Heart right ventricle (tissue), 16 donors: ENCODE results near the gene BNC2. TPM values are rescaled to one million over a fixed set of nuclear protein-coding genes. Genes with fewer than 3 reads are reported as not detected.

ENCODE experiments used
- ATAC-seq, 8 donors: fragments of 200-7000 bp; cut with Tn5 transposase; one replicate each; pipeline ENCODE4 v1.9.1; 2020; ENCODE audit warnings: mild to moderate bottlenecking in 8 of 8, moderate library complexity in 8 of 8, moderate number of reproducible peaks in 1 of 8
- DNase-seq, 2 donors: peaks; one replicate each; pipeline ENCODE4 v3.0.0-alpha.2; 2020
- H3K27ac ChIP-seq, 10 donors: fragments of 200-600 bp; sonication (generic) in 2 of 10; one replicate each; pipeline versions ENCODE4 v1.5.0 to v1.8.0; 2020 to 2022; ENCODE audit warnings: mild to moderate bottlenecking in 3 of 10
- H3K27me3 ChIP-seq, 7 donors: fragments of 200-600 bp; one replicate each; pipeline ENCODE4 v1.8.0; 2021 to 2022; ENCODE audit warnings: mild to moderate bottlenecking in 2 of 7
- H3K36me3 ChIP-seq, 9 donors: fragments of 200-600 bp; sonication (generic) in 1 of 9; one replicate each; pipeline versions ENCODE4 v1.5.0 to v1.8.0; 2020 to 2022; ENCODE audit warnings: mild to moderate bottlenecking in 2 of 9
- H3K4me1 ChIP-seq, 9 donors: fragments of 200-600 bp; sonication (generic) in 1 of 9; one replicate each; pipeline versions ENCODE4 v1.5.0 to v1.8.0; 2020 to 2022; ENCODE audit warnings: mild to moderate bottlenecking in 4 of 9
- H3K4me3 ChIP-seq, 10 donors: fragments of 200-600 bp; sonication (generic) in 2 of 10; one replicate each; pipeline versions ENCODE4 v1.5.0 to v1.8.0; 2020 to 2022; ENCODE audit warnings: mild to moderate bottlenecking in 7 of 10, moderate library complexity in 2 of 10
- H3K9me3 ChIP-seq, 11 donors: fragments of 200-600 bp in 10 of 11; sonication (generic) in 2 of 11; one replicate each; pipeline versions ENCODE4 v1.5.0 to v1.8.0; 2013 to 2022; ENCODE audit warnings: mild to moderate bottlenecking in 2 of 11, control low read depth in 1 of 11, moderate library complexity in 1 of 11
- CTCF ChIP-seq, 9 donors: fragments of 200-600 bp; sonication (generic) in 2 of 9; IDR thresholded peaks; one replicate each; pipeline versions ENCODE4 v1.5.0 to v1.8.0; 2021 to 2022; ENCODE audit warnings: antibody characterized with exemption in 9 of 9, mild to moderate bottlenecking in 5 of 9, moderate library complexity in 1 of 9
- WGBS, 2 donors: extraction: QIAGEN DNeasy Blood & Tissue Kit; methylation state at CpG; one replicate each; pipeline ENCODE4 v1.1.7; 2013; ENCODE audit warnings: inconsistent platforms in 1 of 2; 5-methylcytosine and 5-hydroxymethylcytosine counted together
- intact Hi-C, 10 donors: fragments of 100-400 bp; cut with DNase I; formaldehyde crosslinking; loops; one replicate each; pipeline versions ENCODE4 v1.11.1 to v1.14.2; 2022
- polyA plus RNA-seq, 2 donors: library from polyadenylated mRNA; stranded (reverse); fragments of 200-250 nt; gene quantifications; one replicate each; pipeline ENCODE4 v1.2.3, GENCODE V29; 2013
- total RNA-seq, 10 donors: library from RNA; stranded (reverse); fragmentation: NEBNext Ultra II Directional in 3 of 10; extraction: Animal tissue kit (Norgen Biotek cat#: 25700) in 3 of 10; gene quantifications; one replicate each; pipeline versions ENCODE4 v1.2.1 to v1.2.4, GENCODE V29; 2021 to 2023
- donor health status: Arrhythmogenic right ventricular cardiomyopathy.
- donor health status: ischemic (EF 13 %, LVEDD 7.1; RV severe dilation, severe dysfunction).
- donor health status: healthy with polysubstance abuse.
- donor health status: DM: no; HTN: yes; CAD: no.
- donor health status: DM: no; HTN: no; CAD: no.
- donor health status: ischemic (EF 25% LVEDD 6.9; RV normal size, moderate dysfunction).
- donor health status: ischemic (EF 25% LVEDD 5.7; RV mildly dilated, moderate dysfunction).
- donor health status: healthy.
- donor health status: DM: yes; HTN: yes; CAD: no.
- donor health status: Ischemic cardiomyopathy.
- donor health status: ischemic (EF 35%, LVEDD 5.7; RV mildly dilated, moderate dysfunction).
- donor health status: nonischemic (EF 11% LVEDD 7.7; RV severe dilation, severe dysfunction).
- donor health status: DM: yes; HTN: yes; CAD: no.
- donor health status: PGD.
- donor health status: ischemic (EF 29% LVEDD 5.4; RV normal size, mild dysfunction).
- donor health status: nonischemic (EF 23%, LVEDD 6.1; RV moderate dilation, normal function).

BNC2 gene
- total and polyA plus RNA-seq, 12 donors: 0.49 to 7.3 (median 3.2) TPM

GRCh38 chr9:16526380-16526779, 344.1 kb downstream of the BNC2 start:
- Histone ChIP-seq H3K27ac (peak overlapping the region in 1 of 10 donors; percentile 59), H3K27me3 (peaks cover 0 to 4% (median 0%) of the 10 kb centered on the region in 7 donors), H3K4me3 (no peak overlapping the region), H3K9me3 (no peaks in the 10 kb centered on the region), H3K4me1 (peaks cover 0 to 17% (median 9%) of the 10 kb centered on the region in 9 donors), H3K36me3 (no peaks in the 10 kb centered on the region)
- TF ChIP-seq CTCF (IDR thresholded peaks at IDR 0.05): no peak
- intact Hi-C loops: no loop called here
- 62 to 69% methylated on average over 3 of the region's 3 CpGs for WGBS, 2 donors
- DNase-seq (no peak), ATAC-seq (no peak)

- H3K4me3 ChIP-seq: no peak overlapping the region
- H3K27me3 ChIP-seq: peaks cover 0 to under 1% (median 0%) of the 10 kb centered on the region in 7 donors
- no peak for TF ChIP-seq CTCF (IDR thresholded peaks at IDR 0.05)
- no peaks in the 10 kb centered on the region for H3K9me3 ChIP-seq
- DNase-seq (no peak), ATAC-seq (no peak)
- H3K27ac ChIP-seq: no peak overlapping the region
- intact Hi-C loops: no loop called here
- H3K36me3 ChIP-seq: no peaks in the 10 kb centered on the region
- WGBS, 2 donors: 75 to 77% methylated on average over 2 of the region's 2 CpGs
- peaks cover 0 to 22% (median 9%) of the 10 kb centered on the region in 9 donors for H3K4me1 ChIP-seq
These were observed 345.6 kb downstream of the BNC2 start for GRCh38 chr9:16524823-16525222.

- TF ChIP-seq CTCF (IDR thresholded peaks at IDR 0.05): no peak
- ATAC-seq (no peak), DNase-seq (no peak)
- no peak overlapping the region for H3K27ac ChIP-seq
- H3K36me3 ChIP-seq: no peaks in the 10 kb centered on the region
- H3K27me3 ChIP-seq: no peaks in the 10 kb centered on the region
- H3K4me1 ChIP-seq: peaks cover 0 to 22% (median 9%) of the 10 kb centered on the region in 9 donors
- no peaks in the 10 kb centered on the region for H3K9me3 ChIP-seq
- no peak overlapping the region for H3K4me3 ChIP-seq
- intact Hi-C loops: no loop called here
- 77 to 80% methylated on average over 3 of the region's 3 CpGs for WGBS, 2 donors
These were observed 346.4 kb downstream of the BNC2 start for GRCh38 chr9:16524078-16524477.

- intact Hi-C loops: no loop called here
- ATAC-seq (peak; percentile 68 to 92 (median 88)), DNase-seq (peak in 1 of 2 donors; percentile 34)
- WGBS, 2 donors: 39 to 47% methylated on average over 3 of the region's 3 CpGs
- H3K9me3 ChIP-seq: no peaks in the 10 kb centered on the region
- no peaks in the 10 kb centered on the region for H3K36me3 ChIP-seq
- H3K4me3 ChIP-seq: no peak overlapping the region
- TF ChIP-seq CTCF (IDR thresholded peaks at IDR 0.05): no peak
- H3K27me3 ChIP-seq: no peaks in the 10 kb centered on the region
- H3K27ac ChIP-seq: peak overlapping the region in 6 of 10 donors; percentile 26 to 80 (median 54)
- H3K4me1 ChIP-seq: peaks cover 0 to 23% (median 9%) of the 10 kb centered on the region in 9 donors
These were observed 348.5 kb downstream of the BNC2 start for GRCh38 chr9:16521868-16522411.
